Colon (tissue), 2 donors: Measurements from ENCODE around the gene ENTPD8.
"Not testable (repeated sequence)": the region's sequence is repeated elsewhere in the genome, so short reads cannot be mapped to it uniquely, and the experiment has no call there.

Experiments
- FAIRE-seq: peaks from 2 replicates; lab custom pipeline; 2012; peaks lifted over from hg19 to GRCh38; lab: Jason Lieb, UNC
- donor health status: control.
- donor health status: control.

The ENTPD8 gene

GRCh38 chr9:137458194-137459151 lies 17.3 kb upstream of the ENTPD8 start:
- FAIRE-seq: no peak

- no peak for FAIRE-seq
These were observed 16.4 kb upstream of the ENTPD8 start for GRCh38 chr9:137457406-137458193.

GRCh38 chr9:137456864-137457405 lies 15.8 kb upstream of the ENTPD8 start:
- no peak for FAIRE-seq

- no peak for FAIRE-seq
These were observed 15.1 kb upstream of the ENTPD8 start for GRCh38 chr9:137456061-137456863.

- FAIRE-seq: no peak
These were observed 14.3 kb upstream of the ENTPD8 start for GRCh38 chr9:137455359-137455991.

- FAIRE-seq: no peak
These were observed 13.6 kb upstream of the ENTPD8 start for GRCh38 chr9:137454597-137455358.

- no peak for FAIRE-seq
These were observed 13.0 kb upstream of the ENTPD8 start for GRCh38 chr9:137454145-137454596.

GRCh38 chr9:137453643-137454081 lies 12.5 kb upstream of the ENTPD8 start:
- FAIRE-seq: no peak

- no peak for FAIRE-seq
These were observed 11.8 kb upstream of the ENTPD8 start for GRCh38 chr9:137452761-137453642.

GRCh38 chr9:137452006-137452760 lies 11.0 kb upstream of the ENTPD8 start:
- no peak for FAIRE-seq

GRCh38 chr9:137451264-137452005 lies 10.3 kb upstream of the ENTPD8 start:
- FAIRE-seq: not testable (repeated sequence)

- FAIRE-seq: not testable (repeated sequence)
These were observed 9.5 kb upstream of the ENTPD8 start for GRCh38 chr9:137450539-137451222.

GRCh38 chr9:137449931-137450538 lies 8.9 kb upstream of the ENTPD8 start:
- FAIRE-seq: no peak

- no peak for FAIRE-seq
These were observed 8.1 kb upstream of the ENTPD8 start for GRCh38 chr9:137449081-137449844.

- FAIRE-seq: no peak
These were observed 7.4 kb upstream of the ENTPD8 start for GRCh38 chr9:137448602-137448962.
